Measurements from ENCODE around the gene GAP43. TPM values are rescaled to one million over a fixed set of nuclear protein-coding genes. Genes with fewer than 3 reads are reported as not detected.

GAP43 gene
- total and polyA plus RNA-seq, 4 donors: 0.06 to 0.60 (median 0.19) TPM

GRCh38 chr3:115598216-115598615, 25.1 kb upstream of the GAP43 start:
- Histone ChIP-seq H3K9ac (ENCODE audit: insufficient read depth in 1 of 2, low read length in 2 of 2) (no peak overlapping the region), H3K36me3 (ENCODE audit: control insufficient read depth in 4 of 4, insufficient read depth in 4 of 4, low read length in 4 of 4) (no peaks in the 10 kb centered on the region), H3K4me3 (no peak overlapping the region), H3K27me3 (ENCODE audit: control insufficient read depth in 3 of 3, insufficient read depth in 3 of 3, low read length in 2 of 3) (no peaks in the 10 kb centered on the region), H3K27ac (ENCODE audit: low read depth in 1 of 2, low read length in 1 of 2) (no peak overlapping the region), H3K9me3 (ENCODE audit: control insufficient read depth in 4 of 4, insufficient read depth in 3 of 4, low read length in 3 of 4) (peaks cover 0 to 10% (median 6%) of the 10 kb centered on the region in 4 donors), H3K4me1 (ENCODE audit: control insufficient read depth in 5 of 5, insufficient read depth in 5 of 5, low read length in 5 of 5) (no peaks in the 10 kb centered on the region)
- ATAC-seq (ENCODE audit: insufficient read depth, low FRiP score) (no peak), DNase-seq (no peak)
- TF ChIP-seq CTCF (IDR thresholded peaks at IDR 0.05; ENCODE audit: control extremely low read depth, extremely low read depth): no peak

- no peak for ATAC-seq (ENCODE audit: insufficient read depth, low FRiP score)
- Histone ChIP-seq H3K4me3 (no peak overlapping the region), H3K4me1 (ENCODE audit: control insufficient read depth in 5 of 5, insufficient read depth in 5 of 5, low read length in 5 of 5) (no peaks in the 10 kb centered on the region), H3K9me3 (ENCODE audit: control insufficient read depth in 4 of 4, insufficient read depth in 3 of 4, low read length in 3 of 4) (no peaks in the 10 kb centered on the region), H3K27me3 (ENCODE audit: control insufficient read depth in 3 of 3, insufficient read depth in 3 of 3, low read length in 2 of 3) (no peaks in the 10 kb centered on the region), H3K27ac (ENCODE audit: low read depth in 1 of 2, low read length in 1 of 2) (no peak overlapping the region), H3K9ac (ENCODE audit: insufficient read depth in 1 of 2, low read length in 2 of 2) (no peak overlapping the region), H3K36me3 (ENCODE audit: control insufficient read depth in 4 of 4, insufficient read depth in 4 of 4, low read length in 4 of 4) (no peaks in the 10 kb centered on the region)
- no peak for TF ChIP-seq CTCF (IDR thresholded peaks at IDR 0.05; ENCODE audit: control extremely low read depth, extremely low read depth)
- DNase-seq: no peak
- 94 to 96% methylated on average over 2 of the region's 2 CpGs for WGBS, 2 donors
Measured at GRCh38 chr3:115602194-115602593, 21.1 kb upstream of the GAP43 start.

GRCh38 chr3:115611630-115612029, 11.7 kb upstream of the GAP43 start:
- no peaks in the 10 kb centered on the region for H3K9me3 ChIP-seq (ENCODE audit: control insufficient read depth in 4 of 4, insufficient read depth in 3 of 4, low read length in 3 of 4)
- H3K27me3 ChIP-seq (ENCODE audit: control insufficient read depth in 3 of 3, insufficient read depth in 3 of 3, low read length in 2 of 3): no peaks in the 10 kb centered on the region
- H3K4me3 ChIP-seq: no peak overlapping the region
- DNase-seq (no peak), ATAC-seq (ENCODE audit: insufficient read depth, low FRiP score) (no peak)
- H3K27ac ChIP-seq (ENCODE audit: low read depth in 1 of 2, low read length in 1 of 2): no peak overlapping the region
- H3K36me3 ChIP-seq (ENCODE audit: control insufficient read depth in 4 of 4, insufficient read depth in 4 of 4, low read length in 4 of 4): no peaks in the 10 kb centered on the region
- TF ChIP-seq CTCF (IDR thresholded peaks at IDR 0.05; ENCODE audit: control extremely low read depth, extremely low read depth): no peak
- WGBS, 2 donors: 90 to 94% methylated on average over 3 of the region's 3 CpGs
- no peaks in the 10 kb centered on the region for H3K4me1 ChIP-seq (ENCODE audit: control insufficient read depth in 5 of 5, insufficient read depth in 5 of 5, low read length in 5 of 5)
- H3K9ac ChIP-seq (ENCODE audit: insufficient read depth in 1 of 2, low read length in 2 of 2): no peak overlapping the region
